ENCODE results near the gene CTPS2. TPM values are rescaled to one million over a fixed set of nuclear protein-coding genes. Genes with fewer than 3 reads are reported as not detected.
"Not testable (repeated sequence)": the region's sequence is repeated elsewhere in the genome, so short reads cannot be mapped to it uniquely, and the experiment has no call there.

The CTPS2 gene
- total RNA-seq, 1 donor from 2014 or later = 26.5 TPM

GRCh38 chrX:16577483-16578029, 134.9 kb downstream of the CTPS2 start:
- no peak for FAIRE-seq
- DNase-seq (ENCODE audit: low spot score in 2 of 2) = no peak

- not testable (repeated sequence) for FAIRE-seq; DNase-seq (ENCODE audit: low spot score in 2 of 2)
These were observed 137.1 kb downstream of the CTPS2 start for GRCh38 chrX:16575388-16575787.

- DNase-seq (ENCODE audit: low spot score in 2 of 2) (no peak), FAIRE-seq (no peak)
These were observed 138.7 kb downstream of the CTPS2 start for GRCh38 chrX:16573781-16574180.

- no peak for DNase-seq (ENCODE audit: low spot score in 2 of 2)
- FAIRE-seq = no peak
These were observed 144.8 kb downstream of the CTPS2 start for GRCh38 chrX:16567681-16568080.

- no peak for DNase-seq (ENCODE audit: low spot score in 2 of 2)
- FAIRE-seq = no peak
These were observed 145.9 kb downstream of the CTPS2 start for GRCh38 chrX:16566571-16566970.

- no peak for DNase-seq (ENCODE audit: low spot score in 2 of 2)
- FAIRE-seq = no peak
These were observed 152.3 kb downstream of the CTPS2 start for GRCh38 chrX:16560173-16560572.

- FAIRE-seq = no peak
- DNase-seq (ENCODE audit: low spot score in 2 of 2) = no peak
These were observed 153.3 kb downstream of the CTPS2 start for GRCh38 chrX:16559206-16559619.

- FAIRE-seq (no peak), DNase-seq (ENCODE audit: low spot score in 2 of 2) (no peak)
These were observed 154.0 kb downstream of the CTPS2 start for GRCh38 chrX:16558489-16558888.

GRCh38 chrX:16552546-16552945, 159.9 kb downstream of the CTPS2 start:
- no peak for DNase-seq (ENCODE audit: low spot score in 2 of 2)
- no peak for FAIRE-seq

- DNase-seq (ENCODE audit: low spot score in 2 of 2) (no peak), FAIRE-seq (no peak)
These were observed 164.8 kb downstream of the CTPS2 start for GRCh38 chrX:16547644-16548043.

- FAIRE-seq = no peak
- DNase-seq (ENCODE audit: low spot score in 2 of 2) = no peak
These were observed 167.5 kb downstream of the CTPS2 start for GRCh38 chrX:16544969-16545368.

Small RNAs within 50 kb of the gene (small RNA-seq; reads per million reads assigned to genes)
- not detected for gene MIR548AM

Other genes starting within 250 kb of the CTPS2 start
- not detected for gene S100G, start 62.5 kb downstream of the CTPS2 start, total RNA-seq
- gene SYAP1, start 6.9 kb upstream of the CTPS2 start, total RNA-seq = 30.2 TPM
- gene TXLNG, start 73.8 kb upstream of the CTPS2 start, total RNA-seq = 11.8 TPM
- 84.8 TPM for gene RBBP7, start 157.7 kb upstream of the CTPS2 start, total RNA-seq
- gene REPS2, start 234.0 kb upstream of the CTPS2 start, total RNA-seq = 31.4 TPM